Measurements from ENCODE around the gene DDX19B.
A peak's percentile ranks its signal among the peaks of the same experiment; 100 is the strongest.
"Not testable (repeated sequence)": the region's sequence is repeated elsewhere in the genome, so short reads cannot be mapped to it uniquely, and the experiment has no call there.

The DDX19B gene

GRCh38 chr16:70298988-70299938 lies at the start of gene DDX19B:
Gene DDX19B (plus strand): TSS chr16:70299186. CDS start chr16:70299298, 112 bp downstream.
- DNase-seq = no peak

GRCh38 chr16:70249697-70250096 lies 49.3 kb upstream of the DDX19B start:
- DNase-seq = not testable (repeated sequence)

DNA sequence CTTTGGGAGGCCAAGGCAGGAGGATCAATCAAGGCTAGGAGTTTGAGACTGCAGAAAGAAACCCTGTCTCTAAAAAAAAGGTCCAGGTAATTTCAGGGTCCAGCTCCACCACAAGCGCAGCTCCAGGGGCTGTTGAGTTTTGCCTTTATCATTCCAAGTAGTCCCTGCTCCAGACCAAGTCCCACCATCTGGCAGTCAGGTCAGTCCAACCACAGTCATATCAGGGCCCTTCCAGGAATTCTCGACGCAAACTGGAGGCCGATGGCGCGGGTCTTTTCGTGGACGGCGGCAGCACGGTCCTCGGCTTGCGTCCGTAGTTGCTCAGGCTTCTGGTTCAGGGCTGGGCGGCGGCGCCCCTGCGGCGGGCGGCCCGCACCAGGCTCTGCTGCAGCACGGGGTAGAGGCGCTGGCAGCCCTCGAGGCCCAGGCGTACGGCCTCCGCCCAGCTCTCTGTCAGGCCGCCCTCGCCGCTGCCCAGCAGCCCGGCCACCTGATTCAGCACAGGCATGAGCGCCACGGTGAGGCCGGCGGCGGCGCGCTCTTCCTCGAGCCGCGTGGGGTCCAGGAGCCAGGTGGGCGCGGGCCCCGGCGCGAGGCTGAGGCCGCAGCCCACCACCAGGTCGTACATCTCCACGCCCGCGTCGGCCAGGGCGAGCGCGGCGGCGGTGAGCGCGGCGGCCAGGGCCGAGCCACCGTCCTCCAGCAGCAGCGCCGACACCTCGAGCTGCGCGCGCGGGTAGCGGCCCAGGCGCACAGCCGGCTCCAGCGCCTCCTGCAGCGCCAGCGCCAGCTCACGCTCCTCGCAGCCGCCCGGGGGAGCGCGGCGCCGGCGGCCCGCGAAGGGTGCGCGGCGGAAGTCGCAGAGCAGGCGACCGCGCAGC lies 48.0 kb upstream of the DDX19B start:
- no peak for DNase-seq

GRCh38 chr16:70251629-70252354 lies 47.2 kb upstream of the DDX19B start, which contains the start of gene EXOSC6:
Gene EXOSC6 (minus strand): TSS chr16:70251940. CDS start chr16:70251900, 40 bp downstream.
- DNase-seq = peak; percentile 68

- DNase-seq = no peak
Observed at GRCh38 chr16:70252355-70252988, 46.5 kb upstream of the DDX19B start.

DNA sequence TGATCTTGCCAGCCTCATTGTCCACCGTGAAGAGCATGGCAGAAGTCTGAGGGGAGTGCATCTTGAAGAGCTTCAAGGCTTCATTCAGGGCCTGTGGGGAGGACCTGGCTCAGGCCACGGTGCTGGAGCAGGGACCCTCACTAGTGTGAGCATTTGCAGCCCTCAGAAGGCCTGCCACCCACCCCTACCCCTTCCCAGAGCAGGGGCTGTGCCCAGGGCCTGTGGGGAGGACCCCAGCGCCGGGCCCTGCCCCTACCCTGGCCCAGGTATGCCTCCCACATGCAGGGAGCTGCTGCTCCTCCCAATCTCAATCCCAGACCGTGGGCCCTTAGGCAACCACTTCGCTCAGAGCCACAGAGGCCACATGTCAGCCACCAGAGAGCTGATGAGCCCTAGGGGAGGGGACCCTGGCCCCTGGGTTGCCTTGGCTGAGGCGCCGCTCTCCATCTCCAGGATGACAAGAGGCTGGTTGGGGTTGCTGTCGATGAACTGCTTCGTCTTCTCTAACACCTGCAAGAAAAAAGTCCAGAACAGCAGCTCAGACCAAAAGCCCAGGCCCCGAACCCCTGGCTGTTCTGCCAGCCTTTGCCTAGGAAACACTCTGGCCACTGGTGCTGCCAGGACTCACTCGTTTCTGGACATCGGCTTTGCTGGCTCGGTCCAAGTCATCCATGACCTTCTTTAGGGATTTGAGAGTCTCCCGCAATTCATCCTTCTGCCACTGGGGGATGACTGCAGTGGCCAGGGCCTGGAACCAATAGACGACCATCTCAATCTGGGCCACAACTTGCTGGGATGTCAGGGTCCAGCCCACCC lies 45.5 kb upstream of the DDX19B start:
- DNase-seq = no peak

DNA sequence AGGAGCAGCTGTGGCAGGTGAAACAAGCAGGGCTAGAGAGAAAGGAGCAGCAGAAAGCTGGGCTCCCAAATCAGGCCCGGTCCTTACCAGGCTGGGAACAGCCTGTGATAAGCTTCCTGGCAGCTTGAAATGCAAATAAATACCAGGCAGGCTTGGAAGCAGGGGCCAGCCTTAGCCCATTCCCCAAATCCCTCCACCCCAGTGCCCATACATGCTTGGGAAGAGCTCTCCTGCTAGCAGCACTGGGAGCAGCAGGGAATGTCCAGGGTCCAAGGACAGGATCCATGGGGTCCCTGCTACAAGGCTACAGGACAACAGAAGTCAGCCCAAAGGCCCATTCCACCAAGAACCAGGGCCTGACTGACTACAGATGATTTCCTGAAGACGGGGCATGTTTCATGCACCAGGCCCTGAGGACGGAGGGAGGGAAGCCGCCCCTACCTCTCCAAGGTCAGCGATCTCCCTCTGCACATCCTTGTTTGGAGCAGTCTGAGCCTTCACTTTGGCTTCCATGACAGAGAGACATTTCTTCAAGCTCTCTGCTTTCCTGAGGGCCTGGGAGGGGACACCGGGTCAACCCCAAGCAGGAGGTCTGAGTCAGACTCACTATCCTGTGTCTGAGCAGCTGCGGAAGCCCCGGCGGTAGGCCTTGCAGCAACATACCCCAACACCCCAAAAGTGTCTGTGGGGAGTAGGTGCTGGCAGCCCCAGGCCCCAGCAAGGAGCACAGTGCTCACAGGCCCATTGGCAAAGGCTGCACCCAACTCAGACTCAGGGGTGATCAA lies 44.6 kb upstream of the DDX19B start:
- DNase-seq = no peak

DNA sequence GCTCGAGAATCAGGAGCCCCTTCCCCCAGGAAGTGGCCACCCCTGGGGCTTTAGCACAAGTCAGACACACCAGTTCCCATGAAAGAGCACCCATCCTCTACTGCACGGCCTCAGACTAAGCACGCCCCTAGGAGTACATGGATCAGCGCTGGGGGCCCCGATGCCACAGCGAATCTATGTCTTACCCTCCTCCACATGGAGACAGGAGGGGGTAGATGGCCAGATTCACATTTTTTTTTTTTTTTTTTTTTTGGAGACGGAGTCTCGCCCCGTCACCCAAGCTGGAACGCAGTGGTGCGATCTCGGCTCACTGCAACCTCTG lies 44.1 kb upstream of the DDX19B start:
- no peak for DNase-seq

DNA sequence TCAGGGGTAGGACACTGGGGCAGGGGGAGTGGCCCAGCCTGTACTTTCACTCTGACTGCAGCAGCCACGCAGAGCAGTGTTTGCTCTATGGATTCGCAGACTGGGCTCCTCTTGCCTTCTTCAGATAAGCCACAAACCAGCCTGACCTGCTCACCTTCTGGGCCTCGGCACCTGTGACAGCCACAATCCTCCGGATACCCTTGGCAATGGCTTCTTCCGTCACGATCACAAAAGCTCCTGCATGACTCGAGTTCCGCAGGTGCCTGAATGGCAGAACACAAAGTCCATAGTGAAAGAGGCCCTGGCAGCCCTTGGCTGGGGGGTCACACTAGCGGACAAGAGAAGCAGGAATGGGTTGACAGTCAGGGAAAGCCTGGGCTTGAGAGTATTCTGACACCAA lies 43.4 kb upstream of the DDX19B start:
- no peak for DNase-seq

- DNase-seq = no peak
Observed at GRCh38 chr16:70257391-70257790, 41.6 kb upstream of the DDX19B start.

GRCh38 chr16:70258065-70258464 lies 40.9 kb upstream of the DDX19B start:
- DNase-seq = no peak

DNA sequence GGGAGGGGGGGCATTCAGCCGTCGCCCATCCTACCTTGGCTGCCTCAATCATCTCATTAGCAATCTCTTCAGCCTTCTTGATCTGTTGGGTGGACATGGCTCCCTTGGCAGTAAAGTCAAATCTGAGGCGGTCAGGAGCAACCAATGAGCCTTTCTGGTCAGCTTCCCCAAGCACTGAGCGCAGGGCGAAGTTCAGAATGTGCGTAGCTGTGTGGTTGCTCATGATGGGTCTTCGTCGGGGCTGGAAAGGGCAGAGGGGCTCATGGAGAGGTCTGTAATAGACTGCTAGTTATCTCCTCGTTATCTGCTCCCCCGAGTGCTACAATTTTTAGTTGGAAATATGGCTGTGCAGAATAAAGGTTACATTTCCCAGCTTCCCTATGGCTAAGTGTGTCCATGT lies 40.0 kb upstream of the DDX19B start:
- DNase-seq = no peak

DNA sequence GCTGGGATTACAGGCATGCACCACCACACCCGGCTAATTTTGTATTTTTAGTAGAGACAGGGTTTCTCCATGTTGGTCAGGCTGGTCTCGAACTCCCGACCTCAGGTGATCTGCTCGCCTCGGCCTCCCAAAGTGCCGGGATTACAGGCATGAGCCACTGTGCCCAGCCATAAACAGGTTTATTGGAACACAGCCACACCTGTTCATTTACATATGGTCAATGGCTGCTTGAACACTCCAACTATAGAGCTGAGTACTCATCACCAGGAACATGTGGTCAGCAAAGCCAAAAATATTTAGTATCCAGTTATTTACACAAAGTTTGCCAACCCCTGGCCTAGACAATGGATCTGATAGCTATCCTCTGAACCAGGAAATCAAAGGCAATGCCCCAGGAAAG lies 39.1 kb upstream of the DDX19B start:
- not testable (repeated sequence) for DNase-seq

DNA sequence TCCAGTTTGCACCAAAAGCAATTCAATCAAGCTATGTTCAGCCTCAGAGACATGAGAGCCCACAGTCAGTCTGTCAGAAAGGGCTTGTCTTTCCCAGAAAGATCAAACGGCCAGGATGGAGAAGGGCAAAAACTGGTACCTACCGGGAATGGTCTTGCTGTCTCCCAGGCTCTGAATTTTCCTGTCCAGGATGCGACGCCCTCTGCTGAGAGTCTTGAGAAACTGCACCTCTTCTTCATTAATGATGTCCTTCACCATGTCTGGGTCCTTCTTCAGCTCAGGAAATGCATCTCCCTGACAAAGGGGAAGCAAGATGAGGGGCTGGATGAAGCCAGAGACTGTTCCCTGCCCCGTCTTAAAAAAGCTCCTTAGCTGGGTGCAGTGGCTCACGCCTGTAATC lies 31.5 kb upstream of the DDX19B start:
- no peak for DNase-seq

- not testable (repeated sequence) for DNase-seq
Observed at GRCh38 chr16:70267922-70268321, 31.1 kb upstream of the DDX19B start.

- no peak for DNase-seq
Observed at GRCh38 chr16:70269471-70269870, 29.5 kb upstream of the DDX19B start.

- DNase-seq = no peak
Observed at GRCh38 chr16:70270176-70270575, 28.8 kb upstream of the DDX19B start.

GRCh38 chr16:70271696-70272095 lies 27.3 kb upstream of the DDX19B start:
- no peak for DNase-seq

- no peak for DNase-seq
Observed at GRCh38 chr16:70276392-70276791, 22.6 kb upstream of the DDX19B start.

DNA sequence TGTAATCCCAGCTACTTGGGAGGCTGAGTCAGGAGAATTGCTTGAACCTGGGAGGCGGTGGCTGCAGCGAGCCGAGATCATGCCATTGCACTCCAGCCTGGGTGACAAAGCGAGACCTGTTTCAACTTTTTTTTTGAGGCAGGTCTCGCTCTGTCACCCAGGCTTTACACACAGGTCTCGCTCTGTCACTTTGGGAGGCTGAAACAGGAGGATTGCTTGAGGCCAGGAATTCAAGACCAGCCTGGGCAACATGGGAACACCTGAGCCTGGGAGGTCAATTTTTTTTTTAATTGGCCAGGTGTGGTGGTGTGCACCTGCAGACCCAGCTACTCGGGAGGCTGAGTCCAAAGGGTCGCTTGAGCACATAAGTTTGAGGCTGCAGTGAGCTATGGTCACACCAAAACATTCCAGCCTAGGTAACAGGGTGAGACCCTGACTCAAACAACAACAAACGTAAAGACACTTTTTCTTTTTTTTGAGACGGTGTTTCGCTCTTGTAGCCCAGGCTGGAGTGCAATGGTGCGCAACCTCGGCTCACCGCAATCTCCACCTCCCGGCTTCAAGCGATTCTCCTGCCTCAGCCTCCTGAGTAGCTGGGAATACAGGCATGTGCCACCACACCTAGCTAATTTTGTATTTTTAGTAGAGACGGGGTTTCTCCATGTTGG lies 11.5 kb upstream of the DDX19B start:
- DNase-seq = not testable (repeated sequence)

All from NCI-H1048 (cell line).